Stimulated activated naive CD8-positive, alpha-beta T cell treated with anti-CD3 and anti-CD28 coated beads, Interleukin-15, Interleukin-2, amounts not matched to agents 100 ng/mL and 50 ng/mL, for 24 hours (primary cell): ENCODE measurements around the gene APRT.
"Not testable (repeated sequence)": the region's sequence is repeated elsewhere in the genome, so short reads cannot be mapped to it uniquely, and the experiment has no call there.

Experiments used
- H3K27ac Mint-ChIP-seq: one replicate; pipeline ENCODE4 v1.8.0; 2021; ENCODE audit warnings: mild to moderate bottlenecking, mixed read lengths
- H3K27me3 Mint-ChIP-seq: one replicate; pipeline ENCODE4 v1.8.0; 2021; ENCODE audit warnings: mixed read lengths
- H3K36me3 Mint-ChIP-seq: one replicate; pipeline ENCODE4 v1.8.0; 2021; ENCODE audit warnings: low read depth, mixed read lengths
- H3K4me1 Mint-ChIP-seq: one replicate; pipeline ENCODE4 v1.8.0; 2021; ENCODE audit warnings: low read depth, mixed read lengths
- H3K4me3 Mint-ChIP-seq: one replicate; pipeline ENCODE4 v1.8.0; 2021; ENCODE audit warnings: mild to moderate bottlenecking, mixed read lengths
- H3K9me3 Mint-ChIP-seq: one replicate; pipeline ENCODE4 v1.8.0; 2021; ENCODE audit warnings: mixed read lengths

Gene APRT

GRCh38 chr16:88835818-88836217, 24.1 kb upstream of the APRT start:
- Mint-ChIP-seq H3K27me3 (no peaks in the 10 kb centered on the region), H3K4me1 (no peaks in the 10 kb centered on the region), H3K4me3 (no peak overlapping the region), H3K27ac (no peak overlapping the region), H3K36me3 (no peaks in the 10 kb centered on the region), H3K9me3 (no peaks in the 10 kb centered on the region)

DNA sequence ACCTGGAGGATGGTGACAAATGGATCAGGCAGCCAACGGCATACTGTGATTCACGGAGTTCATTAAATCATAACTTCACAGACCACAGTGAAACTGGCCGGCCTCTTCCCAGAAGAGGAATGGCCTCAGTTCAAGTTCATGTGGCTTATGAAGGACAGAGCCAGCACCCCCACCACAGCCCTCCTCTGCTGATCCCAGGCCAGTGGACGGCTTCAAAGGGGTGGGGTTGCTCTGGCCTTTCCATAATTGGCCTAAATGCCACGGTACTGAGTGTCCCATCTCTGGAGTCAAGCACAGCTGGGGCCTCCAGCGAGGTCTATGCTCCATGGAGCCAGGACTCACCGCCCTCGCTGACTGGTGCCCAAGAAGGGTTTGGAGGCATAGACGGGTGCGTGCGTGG, 23.7 kb upstream of the APRT start:
- Mint-ChIP-seq H3K27me3 (no peaks in the 10 kb centered on the region), H3K36me3 (no peaks in the 10 kb centered on the region), H3K4me1 (no peaks in the 10 kb centered on the region), H3K4me3 (no peak overlapping the region), H3K9me3 (no peaks in the 10 kb centered on the region), H3K27ac (no peak overlapping the region)

DNA sequence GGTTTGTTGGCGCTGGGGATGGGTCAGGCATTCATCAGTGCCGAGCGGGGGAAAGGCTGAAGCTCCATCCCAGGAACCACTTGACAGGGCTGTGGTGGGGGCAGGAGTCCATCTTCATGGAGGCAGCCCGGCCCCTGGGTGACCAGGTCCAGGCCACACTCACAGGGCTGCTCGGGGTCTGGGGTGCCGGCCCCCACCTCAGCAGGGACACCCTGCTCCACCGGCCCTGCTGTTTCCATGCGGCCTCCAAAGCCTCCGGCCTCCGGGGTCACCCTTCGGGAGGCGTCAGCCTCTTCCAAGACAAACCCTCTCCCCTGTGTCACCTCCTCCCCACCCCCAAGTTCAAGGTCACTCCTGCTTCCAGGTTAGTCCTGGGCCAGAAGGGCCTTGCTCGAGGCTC, 22.9 kb upstream of the APRT start:
- Mint-ChIP-seq H3K36me3 (no peaks in the 10 kb centered on the region), H3K27ac (no peak overlapping the region), H3K4me3 (no peak overlapping the region), H3K27me3 (no peaks in the 10 kb centered on the region), H3K4me1 (no peaks in the 10 kb centered on the region), H3K9me3 (no peaks in the 10 kb centered on the region)

DNA sequence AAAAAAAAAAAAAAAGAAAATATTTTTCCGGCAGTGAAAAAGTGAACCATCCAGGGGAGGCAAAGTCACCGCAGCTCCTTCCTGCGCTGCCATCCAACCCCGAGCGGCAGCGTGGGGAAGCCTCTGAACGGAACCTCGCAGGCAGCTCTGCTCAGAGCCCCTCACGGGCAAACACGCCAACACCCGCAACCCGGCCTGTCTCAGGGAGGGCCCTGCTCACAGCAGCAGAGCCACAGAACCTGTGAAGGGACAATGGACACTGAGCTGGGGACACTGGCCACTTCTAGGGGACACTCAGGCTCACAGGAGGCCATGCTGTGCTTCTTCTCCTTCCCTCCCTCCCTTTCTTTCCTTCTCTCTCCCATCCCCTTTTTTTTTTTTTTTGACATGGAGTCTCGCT, 21.4 kb upstream of the APRT start:
- no peaks in the 10 kb centered on the region for H3K36me3 Mint-ChIP-seq
- no peak overlapping the region for H3K4me3 Mint-ChIP-seq
- no peaks in the 10 kb centered on the region for H3K4me1 Mint-ChIP-seq
- H3K27me3 Mint-ChIP-seq, result no peaks in the 10 kb centered on the region
- no peaks in the 10 kb centered on the region for H3K9me3 Mint-ChIP-seq
- H3K27ac Mint-ChIP-seq, result no peak overlapping the region

DNA sequence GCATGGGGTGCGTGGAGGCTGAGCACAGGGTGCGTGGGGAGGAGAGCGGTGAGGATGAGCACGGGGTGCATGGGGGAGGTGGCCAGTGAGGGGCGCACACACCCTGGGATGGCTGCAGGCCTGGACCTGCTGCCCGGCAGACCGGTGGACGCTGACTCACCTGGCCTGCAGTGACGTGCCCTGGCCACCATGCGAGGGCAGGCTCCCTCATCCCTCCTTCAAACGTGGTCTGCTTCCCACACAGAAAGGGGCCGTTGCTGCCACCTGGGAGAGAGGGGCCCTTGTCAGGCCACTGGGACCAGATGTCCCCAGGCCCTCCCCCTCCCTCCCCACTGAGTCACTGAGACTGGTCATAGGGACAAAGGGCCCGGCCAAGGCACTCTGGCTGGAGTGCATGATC, 20.1 kb upstream of the APRT start:
- Mint-ChIP-seq H3K36me3 (no peaks in the 10 kb centered on the region), H3K27me3 (no peaks in the 10 kb centered on the region), H3K27ac (no peak overlapping the region), H3K9me3 (no peaks in the 10 kb centered on the region), H3K4me1 (no peaks in the 10 kb centered on the region), H3K4me3 (no peak overlapping the region)

DNA sequence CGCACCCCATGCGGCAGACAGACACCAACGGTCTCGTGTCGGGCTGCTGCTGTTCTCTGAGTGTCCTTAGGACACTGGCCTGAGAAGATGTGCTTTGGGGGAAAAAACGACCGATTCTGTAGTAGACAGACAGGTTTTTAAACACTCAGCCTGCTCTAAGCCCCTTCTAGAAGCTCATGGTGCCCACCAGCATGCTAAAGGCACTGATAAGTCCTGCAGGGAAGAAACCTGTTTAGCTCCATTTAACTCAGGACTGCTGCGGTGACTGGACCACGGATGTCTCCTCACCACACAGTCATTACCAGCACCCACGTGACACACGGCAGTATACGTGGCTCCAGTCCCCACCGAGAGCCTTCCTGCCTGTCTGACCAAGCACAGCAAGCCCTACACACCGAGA, 19.1 kb upstream of the APRT start:
- Mint-ChIP-seq H3K36me3 (no peaks in the 10 kb centered on the region), H3K4me1 (no peaks in the 10 kb centered on the region), H3K27ac (no peak overlapping the region), H3K4me3 (no peak overlapping the region), H3K27me3 (no peaks in the 10 kb centered on the region), H3K9me3 (no peaks in the 10 kb centered on the region)

DNA sequence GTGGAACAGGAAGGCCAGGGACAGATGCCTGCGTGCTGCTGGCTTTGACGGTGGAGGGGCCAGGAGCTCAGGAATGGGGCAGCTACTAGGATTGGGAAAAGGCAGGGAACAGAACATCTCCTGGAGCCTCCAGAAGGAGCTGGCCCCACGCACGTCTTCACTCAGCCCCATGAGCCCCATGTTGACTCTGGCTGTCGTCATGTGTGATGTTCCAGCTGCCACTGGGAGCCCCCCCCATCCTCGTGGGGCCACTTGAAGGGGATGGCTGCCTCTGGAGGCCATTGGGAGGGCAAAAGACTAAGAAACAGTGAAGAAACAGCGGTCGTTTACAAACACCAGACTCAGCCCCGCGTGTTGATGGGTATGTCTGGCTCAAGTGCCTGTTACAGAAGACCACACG, 18.5 kb upstream of the APRT start:
- Mint-ChIP-seq H3K27ac (no peak overlapping the region), H3K9me3 (no peaks in the 10 kb centered on the region), H3K4me3 (no peak overlapping the region), H3K27me3 (no peaks in the 10 kb centered on the region), H3K4me1 (no peaks in the 10 kb centered on the region), H3K36me3 (no peaks in the 10 kb centered on the region)

DNA sequence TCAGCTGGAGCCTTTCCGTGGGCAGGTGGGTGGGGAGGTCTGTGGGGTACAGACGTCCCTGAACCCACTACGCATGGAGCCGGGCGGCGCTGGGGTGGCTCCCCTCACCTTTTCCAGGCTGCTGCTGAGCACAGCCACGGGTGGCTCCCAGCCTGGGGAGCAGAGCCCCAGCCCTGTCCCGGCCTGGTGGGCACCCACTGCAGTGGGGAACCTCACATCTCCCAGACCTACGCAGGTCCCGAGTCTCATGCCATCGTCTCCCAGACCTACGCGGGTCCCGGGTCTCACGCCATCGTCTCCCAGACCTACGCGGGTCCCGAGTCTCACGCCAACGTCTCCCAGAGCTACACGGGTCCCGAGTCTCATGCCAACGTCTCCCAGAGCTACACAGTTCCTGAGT, 17.0 kb upstream of the APRT start:
- Mint-ChIP-seq H3K4me1 (no peaks in the 10 kb centered on the region), H3K4me3 (no peak overlapping the region), H3K27me3 (no peaks in the 10 kb centered on the region), H3K27ac (no peak overlapping the region), H3K36me3 (no peaks in the 10 kb centered on the region), H3K9me3 (no peaks in the 10 kb centered on the region)

- H3K4me1 Mint-ChIP-seq, result no peaks in the 10 kb centered on the region
- H3K9me3 Mint-ChIP-seq, result no peaks in the 10 kb centered on the region
- no peaks in the 10 kb centered on the region for H3K36me3 Mint-ChIP-seq
These were observed 16.0 kb upstream of the APRT start for GRCh38 chr16:88827727-88828126.

DNA sequence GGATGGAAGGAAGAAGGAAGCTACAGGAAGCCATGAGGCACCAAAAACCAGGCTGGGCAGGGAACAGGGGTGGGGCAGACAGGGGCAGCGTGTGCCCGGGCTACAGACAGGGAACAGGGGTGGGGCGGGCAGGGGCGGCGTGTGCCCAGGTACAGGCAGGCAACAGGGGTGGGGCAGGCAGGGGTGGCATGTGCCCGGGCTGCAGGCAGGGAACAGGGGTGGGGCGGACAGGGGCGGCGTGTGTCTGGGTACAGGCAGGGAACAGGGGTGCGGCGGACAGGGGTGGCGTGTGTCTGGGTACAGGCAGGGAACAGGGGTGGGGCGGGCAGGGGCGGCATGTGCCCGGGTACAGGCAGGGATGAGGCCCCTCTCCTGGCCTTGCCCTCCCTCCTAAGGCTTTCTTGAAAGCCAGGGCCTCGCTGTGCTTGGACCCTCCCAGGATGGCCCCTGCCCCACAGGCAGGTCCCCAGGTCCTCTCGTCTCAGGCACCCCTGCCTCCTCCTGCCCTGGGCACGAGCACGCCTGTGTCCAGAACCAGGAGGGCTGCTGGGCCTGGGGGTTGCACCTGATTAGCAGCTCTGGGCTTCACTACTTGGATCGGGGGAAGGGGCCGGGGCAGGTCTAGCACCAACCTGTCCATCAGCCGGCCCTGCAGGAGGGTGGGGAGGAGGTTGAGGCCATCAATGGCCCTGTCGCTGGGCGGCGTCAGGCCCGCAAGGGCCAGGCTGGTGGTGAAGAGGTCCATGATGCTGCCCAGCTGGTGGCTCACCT, 14.5 kb upstream of the APRT start:
- H3K9me3 Mint-ChIP-seq, result no peaks in the 10 kb centered on the region
- H3K4me1 Mint-ChIP-seq, result no peaks in the 10 kb centered on the region
- no peaks in the 10 kb centered on the region for H3K36me3 Mint-ChIP-seq
- no peaks in the 10 kb centered on the region for H3K27me3 Mint-ChIP-seq
- H3K27ac Mint-ChIP-seq, result no peak overlapping the region
- H3K4me3 Mint-ChIP-seq, result no peak overlapping the region

More at GRCh38 chr16:88827727-88828126, 16.0 kb upstream of the APRT start:
- Mint-ChIP-seq H3K4me3 (no peak overlapping the region), H3K27me3 (no peaks in the 10 kb centered on the region), H3K27ac (no peak overlapping the region)

- Mint-ChIP-seq H3K27me3 (no peaks in the 10 kb centered on the region), H3K9me3 (no peaks in the 10 kb centered on the region), H3K36me3 (no peaks in the 10 kb centered on the region), H3K27ac (no peak overlapping the region), H3K4me3 (no peak overlapping the region), H3K4me1 (no peaks in the 10 kb centered on the region)
These were observed 13.4 kb upstream of the APRT start for GRCh38 chr16:88825146-88825545.

DNA sequence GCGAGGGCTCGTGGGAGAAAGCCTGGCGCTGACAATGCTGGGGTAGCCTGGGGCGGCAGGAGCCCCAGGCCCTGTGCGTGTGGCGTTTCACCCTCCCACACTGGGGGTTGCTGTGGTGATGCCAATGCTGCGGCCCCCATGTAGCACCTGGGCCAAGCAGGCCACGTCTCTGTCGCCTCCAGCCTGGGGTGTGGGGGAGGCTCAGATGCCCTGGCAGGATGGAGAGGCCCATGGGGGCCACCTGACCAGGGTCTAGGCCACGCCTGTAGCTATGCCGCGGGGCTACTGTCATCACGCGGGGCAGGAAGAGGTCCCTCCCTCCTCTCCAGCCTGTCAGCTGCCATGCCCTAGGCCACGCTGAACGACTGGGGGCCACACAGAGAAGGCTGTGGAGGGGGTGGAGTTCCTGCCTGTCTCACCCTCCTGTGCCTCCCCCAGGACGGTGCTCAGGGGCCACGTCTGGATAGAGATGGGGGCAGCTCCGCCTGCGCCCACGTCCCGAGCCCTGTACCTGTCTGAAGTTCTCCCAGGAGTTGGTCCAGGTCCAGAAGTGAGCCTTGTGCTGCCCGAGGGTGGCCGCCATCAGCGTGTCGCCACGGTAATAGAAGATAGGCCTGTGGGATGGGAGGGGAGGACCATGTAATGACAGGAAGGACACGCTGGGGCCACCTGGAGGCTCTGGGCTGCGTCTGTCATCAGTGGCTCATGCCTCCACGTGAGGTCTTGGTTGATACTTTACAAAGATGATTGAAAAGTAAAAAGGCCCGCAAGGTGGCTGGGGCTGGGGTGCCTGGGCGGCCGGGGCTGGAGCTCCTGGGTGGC, 12.7 kb upstream of the APRT start:
- Mint-ChIP-seq H3K36me3 (no peaks in the 10 kb centered on the region), H3K27ac (no peak overlapping the region), H3K4me3 (no peak overlapping the region), H3K27me3 (no peaks in the 10 kb centered on the region), H3K9me3 (no peaks in the 10 kb centered on the region), H3K4me1 (no peaks in the 10 kb centered on the region)

GRCh38 chr16:88823646-88824045, 11.9 kb upstream of the APRT start:
- H3K36me3 Mint-ChIP-seq, H3K9me3 Mint-ChIP-seq: not testable (repeated sequence)

DNA sequence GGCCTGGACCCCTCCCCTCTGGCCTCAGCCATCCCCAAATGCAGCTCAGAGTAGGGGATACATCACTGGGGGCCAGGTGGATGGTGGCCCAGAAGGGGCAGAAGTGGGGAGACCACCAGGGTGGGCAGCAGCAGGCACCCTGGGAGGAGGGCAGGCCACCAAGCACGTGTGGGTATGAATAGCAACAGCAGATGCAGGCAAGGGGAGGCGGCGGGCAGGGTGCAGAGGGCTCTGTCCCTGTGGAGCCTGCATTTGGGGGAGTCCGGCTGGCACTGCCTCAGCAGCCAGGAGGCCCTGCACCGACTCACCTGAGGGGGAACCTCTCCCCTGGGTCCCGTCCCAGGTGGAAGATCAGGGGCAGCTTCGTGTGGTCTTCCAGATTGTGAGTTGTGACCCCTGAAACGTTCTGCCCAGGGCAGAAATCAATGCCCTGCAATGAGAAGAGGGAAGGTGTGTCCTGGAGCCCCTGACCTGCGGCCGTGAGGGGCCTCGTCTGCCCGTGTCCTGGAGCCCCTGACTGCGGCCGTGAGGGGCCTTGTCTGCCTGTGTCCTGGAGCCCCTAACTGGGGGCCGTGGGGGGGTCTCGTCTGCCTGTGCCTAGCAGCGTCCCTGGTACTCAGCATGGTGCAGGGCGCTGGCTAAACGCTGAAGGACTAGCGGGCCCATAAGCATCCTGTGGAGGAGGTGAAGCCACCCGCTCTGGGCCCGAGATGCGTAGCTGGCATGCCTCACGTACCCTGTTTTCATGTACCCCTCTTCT, 10.7 kb upstream of the APRT start:
- no peak overlapping the region for H3K27ac Mint-ChIP-seq
- H3K4me3 Mint-ChIP-seq, result no peak overlapping the region
- no peaks in the 10 kb centered on the region for H3K4me1 Mint-ChIP-seq
- no peaks in the 10 kb centered on the region for H3K9me3 Mint-ChIP-seq
- H3K27me3 Mint-ChIP-seq, result no peaks in the 10 kb centered on the region
- H3K36me3 Mint-ChIP-seq, result no peaks in the 10 kb centered on the region

More at GRCh38 chr16:88823646-88824045, 11.9 kb upstream of the APRT start:
- not testable (repeated sequence) for H3K4me3 Mint-ChIP-seq, H3K27me3 Mint-ChIP-seq, H3K4me1 Mint-ChIP-seq, H3K27ac Mint-ChIP-seq

DNA sequence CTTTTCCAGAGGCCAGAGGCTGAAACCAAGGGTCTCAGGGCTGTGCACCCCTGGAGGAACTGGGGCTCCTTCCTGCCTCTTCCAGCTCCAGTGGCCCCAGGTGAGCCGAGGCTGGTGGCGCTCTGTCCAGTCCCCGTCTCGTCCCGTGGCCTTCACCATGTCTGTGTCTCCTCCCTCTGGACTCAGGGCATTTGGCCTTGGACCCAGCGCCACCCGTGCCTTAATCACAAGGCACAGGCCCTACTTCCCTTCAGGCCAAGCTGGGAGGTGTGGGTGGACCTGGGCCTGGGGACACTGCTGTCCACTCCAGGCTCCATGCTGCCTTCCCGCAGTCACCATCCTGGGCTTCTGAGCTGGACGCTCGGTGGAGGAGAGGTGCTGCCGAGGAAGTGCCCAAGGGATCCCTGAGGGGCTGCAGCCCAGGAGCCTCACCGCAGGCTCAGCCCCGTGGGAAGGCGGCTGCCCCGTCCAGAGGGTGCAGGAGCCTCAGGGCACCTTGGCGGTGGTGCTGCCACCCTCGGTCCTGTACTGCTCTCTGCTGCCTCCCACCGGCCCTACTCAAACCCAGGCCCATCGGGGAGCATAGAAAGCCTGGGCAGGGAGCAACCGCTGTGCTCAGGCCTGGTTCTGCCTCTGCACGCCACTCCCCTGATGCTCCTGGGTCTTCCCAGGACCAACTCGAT, 9.6 kb upstream of the APRT start:
- no peak overlapping the region for H3K4me3 Mint-ChIP-seq
- H3K27ac Mint-ChIP-seq, result no peak overlapping the region
- no peaks in the 10 kb centered on the region for H3K4me1 Mint-ChIP-seq
- no peaks in the 10 kb centered on the region for H3K9me3 Mint-ChIP-seq
- H3K36me3 Mint-ChIP-seq, result no peaks in the 10 kb centered on the region
- H3K27me3 Mint-ChIP-seq, result no peaks in the 10 kb centered on the region
